Spinal cord (tissue), 10 donors: ENCODE results near the gene PHLDA2. TPM values are rescaled to one million over a fixed set of nuclear protein-coding genes. Genes with fewer than 3 reads are reported as not detected.

Experiments
- DNase-seq, 6 donors: peaks; one replicate each; pipeline versions ENCODE4 v3.0.0 to v3.0.0-alpha.2; 2013 to 2015; ENCODE audit warnings: low spot score in 6 of 6, low read depth in 4 of 6
- H3K27ac ChIP-seq: one replicate; pipeline ENCODE4 v1.5.1; 2013; ENCODE audit warnings: low read depth, low read length, control low read depth
- H3K27me3 ChIP-seq: one replicate; pipeline ENCODE4 v1.6.1; 2013; ENCODE audit warnings: low read length; ENCODE audit not compliant: control insufficient read depth, insufficient read depth
- H3K36me3 ChIP-seq: one replicate; pipeline ENCODE4 v1.6.1; 2013; ENCODE audit warnings: low read length; ENCODE audit not compliant: control insufficient read depth, insufficient read depth
- H3K4me1 ChIP-seq: one replicate; pipeline ENCODE4 v1.6.1; 2013; ENCODE audit warnings: low read length; ENCODE audit not compliant: control insufficient read depth, insufficient read depth
- H3K4me3 ChIP-seq: one replicate; pipeline ENCODE4 v1.5.1; 2013; ENCODE audit warnings: low read depth, low read length, control low read depth
- H3K9me3 ChIP-seq: one replicate; pipeline ENCODE4 v1.6.1; 2013; ENCODE audit warnings: low read length; ENCODE audit not compliant: control insufficient read depth, insufficient read depth
- WGBS: methylation state at CpG from one replicate; pipeline ENCODE4 v1.1.5; 2013; ENCODE audit warnings: missing lambda C conversion rate; ENCODE audit not compliant: insufficient coverage; 5-methylcytosine and 5-hydroxymethylcytosine counted together
- polyA plus RNA-seq, 2 donors: library from polyadenylated mRNA; unstranded; fragments of 120-200 nt; gene quantifications; one replicate each; pipeline ENCODE4 v1.2.1, GENCODE V29; 2013; ENCODE audit not compliant: insufficient read length in 2 of 2
- total RNA-seq, 2 donors: library from RNA; depleted of rRNA in 1 of 2; stranded (reverse); fragments of 120-200 nt in 1 of 2; fragments of >200 nt in 1 of 2; gene quantifications; one replicate each; pipeline versions ENCODE4 v1.2.3 to v1.2.4, GENCODE V29; 2013 to 2014
- donor health status: healthy.

The PHLDA2 gene
- total and polyA plus RNA-seq, 4 donors = 0.30 to 2.8 (median 1.4) TPM

DNA sequence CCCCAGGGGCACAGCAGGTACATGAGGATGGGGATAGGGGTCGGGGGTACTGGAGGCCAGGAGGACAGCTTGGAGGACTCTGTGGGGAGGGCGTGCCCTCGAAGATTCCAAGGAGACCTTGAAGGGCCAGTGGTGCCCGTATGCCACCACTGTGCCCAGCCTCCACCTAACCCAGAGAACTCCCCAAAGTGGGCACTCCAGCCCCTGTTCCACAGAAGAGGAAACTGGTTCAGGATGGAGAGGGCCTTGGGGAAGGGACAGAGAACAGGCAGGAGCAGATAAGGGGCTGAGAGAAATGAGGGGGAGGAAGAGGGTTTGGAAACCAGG is 2.2 kb upstream of the PHLDA2 start:
- Histone ChIP-seq H3K27me3 (peaks cover 47% of the 10 kb centered on the region), H3K9me3 (no peaks in the 10 kb centered on the region), H3K27ac (no peak overlapping the region), H3K4me3 (no peak overlapping the region), H3K36me3 (peaks cover 5% of the 10 kb centered on the region), H3K4me1 (peaks cover 33% of the 10 kb centered on the region)
- no peak for DNase-seq
- 33% methylated on average over 1 of the region's 4 CpGs for WGBS

DNA sequence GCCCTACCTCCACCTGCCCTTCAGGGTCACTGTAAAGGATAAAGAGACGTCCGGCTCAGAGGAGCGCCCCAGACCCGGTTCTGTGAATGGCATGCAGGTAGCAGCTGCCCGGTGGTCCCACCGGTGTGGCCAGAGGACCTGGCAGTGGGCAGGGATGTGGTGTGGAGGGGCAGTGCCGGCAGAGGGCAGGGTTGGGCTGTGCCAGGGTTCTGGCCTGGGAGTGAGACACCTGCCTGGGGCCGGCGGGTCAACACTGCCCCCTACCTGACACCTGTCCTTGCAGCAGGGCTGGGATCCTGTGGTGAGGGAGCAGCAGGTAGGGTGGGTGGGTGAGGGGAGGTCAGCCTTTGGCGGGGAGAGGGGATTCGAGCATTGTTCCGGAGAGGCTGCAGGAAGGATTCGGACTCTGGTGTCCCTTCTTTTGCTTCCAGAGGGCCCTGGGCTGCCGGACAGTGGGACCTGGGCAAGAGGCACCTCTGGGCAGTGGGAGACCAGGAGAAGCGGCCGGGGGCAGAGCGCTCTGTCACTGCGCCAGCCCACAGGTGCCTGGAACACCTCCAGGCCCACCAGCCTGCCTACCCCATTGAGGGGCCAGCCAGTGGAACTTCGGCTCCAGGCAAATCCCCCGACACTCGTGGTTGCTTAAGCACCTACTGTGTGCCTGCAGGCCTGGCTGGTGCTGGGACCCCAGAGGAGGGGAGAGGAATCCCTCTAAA is 1.6 kb upstream of the PHLDA2 start:
- peak in 1 of 6 donors; percentile 15 for DNase-seq
- Histone ChIP-seq H3K9me3 (no peaks in the 10 kb centered on the region), H3K4me3 (no peak overlapping the region), H3K36me3 (peaks cover 5% of the 10 kb centered on the region), H3K4me1 (peaks cover 33% of the 10 kb centered on the region), H3K27ac (no peak overlapping the region), H3K27me3 (peaks cover 47% of the 10 kb centered on the region)
- 39% methylated on average over 19 of the region's 21 CpGs for WGBS

DNA sequence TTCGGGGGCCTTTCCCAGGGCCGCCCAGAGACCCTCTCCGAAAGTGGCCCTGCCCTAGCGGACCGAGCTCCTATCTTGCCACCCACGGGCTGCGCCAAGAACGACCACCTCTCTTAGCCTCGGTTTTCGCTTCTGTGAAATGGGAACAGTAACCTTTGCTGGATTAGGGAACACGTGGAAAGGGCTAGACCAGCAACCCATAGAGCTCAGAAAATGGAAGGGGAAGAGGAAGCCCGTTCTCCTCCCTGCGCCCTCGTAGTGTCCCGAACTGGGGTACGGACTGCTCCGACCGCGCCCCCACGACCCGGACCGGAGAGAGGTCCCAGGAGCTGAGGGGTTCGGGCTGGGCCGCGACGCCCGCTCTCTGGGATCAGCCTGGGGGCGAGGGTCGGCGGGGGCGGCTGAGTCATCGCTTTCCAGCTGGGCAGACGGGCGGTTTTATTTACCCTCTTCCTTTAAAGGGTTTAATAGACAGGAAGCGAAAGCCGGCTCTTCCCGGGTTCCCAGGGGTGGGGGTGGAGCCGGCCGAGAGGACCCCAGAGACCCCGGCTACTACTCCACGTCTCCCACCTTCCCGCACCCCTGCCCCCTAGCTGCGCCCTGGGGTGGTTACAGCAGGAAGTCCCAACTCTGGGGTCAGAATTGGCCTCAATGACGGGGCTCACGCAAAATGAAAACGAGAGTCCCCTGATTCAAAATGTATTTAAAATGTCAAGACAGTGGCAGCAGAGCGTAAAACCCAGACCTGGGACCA is 907 bp upstream of the PHLDA2 start:
- Histone ChIP-seq H3K9me3 (no peaks in the 10 kb centered on the region), H3K4me3 (peak overlapping the region; percentile 35), H3K36me3 (peaks cover 5% of the 10 kb centered on the region), H3K27ac (no peak overlapping the region), H3K4me1 (peaks cover 33% of the 10 kb centered on the region), H3K27me3 (peaks cover 47% of the 10 kb centered on the region)
- no peak for DNase-seq
- 5% methylated on average over 44 of the region's 47 CpGs for WGBS

DNA sequence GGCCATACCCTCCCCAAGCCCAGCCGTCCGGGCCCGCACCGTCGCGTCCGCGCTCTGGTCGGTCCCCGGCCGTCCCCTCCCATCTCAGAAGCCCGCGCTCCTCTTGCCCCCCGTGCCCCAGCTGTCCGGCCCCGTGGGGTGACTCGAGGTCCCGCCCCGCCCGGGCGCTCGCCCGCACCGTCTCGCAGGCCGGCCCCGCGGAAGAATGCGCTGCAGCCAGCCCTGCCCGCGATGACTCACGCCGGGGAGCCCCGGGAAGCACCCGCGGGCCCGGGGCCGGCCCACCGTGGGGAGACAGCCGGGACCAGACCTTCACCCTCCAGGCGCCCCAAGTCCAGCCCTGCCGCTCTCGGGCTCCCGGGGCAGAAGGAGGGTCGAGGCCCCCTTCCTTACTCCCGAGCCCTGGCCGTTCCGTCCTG is 320 bp upstream of the PHLDA2 start:
- Histone ChIP-seq H3K27me3 (peaks cover 47% of the 10 kb centered on the region), H3K36me3 (peaks cover 4% of the 10 kb centered on the region), H3K9me3 (no peaks in the 10 kb centered on the region), H3K4me1 (peaks cover 33% of the 10 kb centered on the region), H3K4me3 (no peak overlapping the region), H3K27ac (no peak overlapping the region)
- WGBS = 4% methylated on average over 48 of the region's 48 CpGs
- no peak for DNase-seq

DNA sequence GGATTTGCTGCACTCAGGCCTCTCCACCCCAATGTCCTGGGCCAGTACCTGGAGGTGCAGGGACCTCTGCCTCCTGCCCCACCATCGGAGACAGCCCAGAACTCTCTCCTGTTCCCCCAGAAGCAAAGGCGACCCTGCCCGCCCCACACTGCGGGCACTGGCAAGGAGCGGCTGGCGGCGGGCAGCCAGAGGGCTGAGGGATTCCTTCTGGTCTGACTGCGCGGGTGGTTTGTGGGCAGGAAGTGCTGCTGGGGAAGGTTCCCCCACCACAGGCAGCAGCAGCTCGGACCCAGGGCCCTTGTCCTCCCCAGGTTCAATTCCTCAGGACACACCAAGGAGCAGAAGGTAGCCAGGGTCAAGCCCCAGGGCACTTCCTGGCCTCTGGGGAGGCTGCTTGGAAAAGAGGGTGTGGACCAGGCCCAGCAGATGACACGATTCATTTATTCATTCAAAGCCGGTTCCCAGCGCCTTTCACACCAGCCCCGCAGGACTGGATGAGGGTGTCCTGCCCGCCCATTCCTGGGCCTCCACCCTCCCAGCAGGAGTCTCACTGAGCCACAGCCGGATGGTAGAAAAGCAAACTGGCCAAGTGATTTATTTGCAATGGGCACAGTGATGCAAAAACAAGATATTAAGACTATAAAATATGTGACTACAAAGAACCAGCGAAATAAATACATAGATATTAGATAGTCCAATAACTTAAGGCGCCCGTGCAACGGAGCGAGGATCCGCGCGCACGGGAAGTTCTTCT is 1.2 kb downstream of the PHLDA2 start:
- DNase-seq = no peak
- H3K4me3 ChIP-seq = peak overlapping the region; percentile 16
- no peaks in the 10 kb centered on the region for H3K36me3 ChIP-seq
- peaks cover 29% of the 10 kb centered on the region for H3K4me1 ChIP-seq
- H3K27me3 ChIP-seq = peaks cover 47% of the 10 kb centered on the region
- WGBS = 16% methylated on average over 16 of the region's 25 CpGs
- H3K27ac ChIP-seq = no peak overlapping the region
- no peaks in the 10 kb centered on the region for H3K9me3 ChIP-seq

DNA sequence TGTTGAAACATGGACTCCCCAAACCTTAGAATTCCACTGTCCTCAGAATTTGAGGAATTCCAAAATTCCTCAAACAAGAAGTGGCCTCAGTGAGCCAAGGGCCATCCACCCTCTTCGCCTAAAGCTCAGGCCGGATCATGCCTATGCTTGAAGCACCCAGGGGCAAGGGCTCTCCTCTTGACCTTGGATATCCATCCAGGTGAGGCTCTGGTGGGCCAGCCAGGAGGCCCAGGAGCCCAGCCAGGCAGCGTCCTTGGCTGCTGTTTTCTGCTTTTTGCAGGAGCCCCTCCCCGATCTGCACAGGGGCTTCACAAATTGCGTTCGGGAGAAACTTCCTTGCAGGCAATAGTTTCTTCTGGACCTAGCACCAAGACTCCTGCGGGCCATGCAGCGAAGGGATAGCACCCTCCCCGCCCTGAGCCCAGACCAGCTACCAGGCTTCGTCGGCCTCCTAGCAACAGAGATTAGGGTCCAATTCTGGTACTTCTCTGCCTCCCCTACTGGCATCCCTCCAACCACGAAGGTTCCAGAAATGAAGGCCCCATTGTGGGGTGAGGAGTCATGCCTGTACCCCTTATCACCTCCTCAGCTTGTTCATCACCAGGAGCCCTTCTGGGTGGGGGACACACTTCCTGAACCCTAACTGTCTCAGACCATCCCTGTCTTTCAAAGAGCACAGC is 2.0 kb downstream of the PHLDA2 start:
- Histone ChIP-seq H3K27me3 (peaks cover 47% of the 10 kb centered on the region), H3K4me3 (no peak overlapping the region)
- DNase-seq = no peak

DNA sequence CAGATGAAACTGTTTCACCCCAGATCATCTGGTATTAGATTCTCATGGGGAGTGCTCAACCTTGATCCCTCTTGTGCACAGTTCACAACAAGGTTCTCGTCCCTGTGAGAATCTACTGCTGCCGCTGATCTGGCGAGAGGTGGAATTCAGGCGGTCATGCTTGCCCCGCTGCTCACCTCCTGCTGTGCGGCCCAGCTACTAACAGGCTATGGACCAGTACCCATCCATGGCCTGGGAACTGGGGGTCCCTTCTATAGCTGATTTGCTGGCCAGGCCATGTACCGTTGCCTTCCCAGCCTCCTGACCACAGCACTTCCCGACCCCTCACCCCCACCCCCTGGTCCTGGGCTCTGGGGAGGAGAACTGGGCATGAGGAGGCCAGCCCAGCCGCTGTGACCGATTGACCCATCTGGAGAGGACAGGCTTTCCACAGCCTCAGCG is 2.6 kb downstream of the PHLDA2 start:
- DNase-seq = no peak
- WGBS = 85% methylated on average over 8 of the region's 11 CpGs
- H3K4me3 ChIP-seq = no peak overlapping the region
- H3K4me1 ChIP-seq = peaks cover 29% of the 10 kb centered on the region
- no peak overlapping the region for H3K27ac ChIP-seq
- no peaks in the 10 kb centered on the region for H3K36me3 ChIP-seq
- no peaks in the 10 kb centered on the region for H3K9me3 ChIP-seq
- H3K27me3 ChIP-seq = peaks cover 45% of the 10 kb centered on the region

More for the DNA sequence above, 2.0 kb downstream of the PHLDA2 start:
- Histone ChIP-seq H3K27ac (no peak overlapping the region), H3K9me3 (no peaks in the 10 kb centered on the region), H3K4me1 (peaks cover 29% of the 10 kb centered on the region), H3K36me3 (no peaks in the 10 kb centered on the region)
- 83% methylated on average over 10 of the region's 12 CpGs for whole genome bisulfite sequencing

DNA sequence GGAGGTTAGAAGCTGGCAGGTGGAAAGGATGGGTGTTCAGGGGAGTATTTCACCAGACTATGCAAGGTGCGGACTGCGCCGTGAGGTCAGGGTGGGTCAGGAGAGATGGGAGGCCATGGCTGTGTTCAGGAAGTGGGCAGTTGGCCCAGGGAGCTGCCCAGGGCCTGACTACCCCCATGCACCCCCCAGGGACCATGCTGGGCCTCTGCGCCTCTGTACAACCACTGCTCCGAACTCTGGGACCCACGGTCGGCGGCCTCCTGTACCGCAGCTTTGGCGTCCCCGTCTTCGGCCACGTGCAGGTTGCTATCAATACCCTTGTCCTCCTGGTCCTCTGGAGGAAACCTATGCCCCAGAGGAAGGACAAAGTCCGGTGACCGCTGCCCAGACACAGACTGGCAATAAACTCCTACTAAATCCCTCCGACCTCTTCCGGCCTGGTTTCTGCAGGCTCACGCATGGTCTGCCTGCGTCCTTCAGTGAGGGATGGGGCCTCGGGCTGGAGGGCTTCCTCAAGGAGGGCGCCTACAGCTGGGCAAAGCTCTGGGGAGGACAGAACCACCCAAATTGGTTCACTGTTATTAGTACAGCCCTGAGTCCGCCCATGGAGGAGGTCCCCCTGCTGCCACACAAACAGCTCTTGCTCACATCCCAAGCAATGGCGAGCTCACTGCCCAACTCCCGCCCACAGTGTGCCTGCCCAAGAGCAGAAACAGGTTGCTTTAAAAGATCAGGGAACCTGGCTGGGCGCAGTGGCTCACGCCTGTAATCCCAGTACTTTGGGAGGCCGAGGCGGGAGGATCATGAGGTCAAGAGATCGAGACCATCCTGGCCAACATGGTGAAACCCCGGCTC is 4.2 kb downstream of the PHLDA2 start:
- H3K27me3 ChIP-seq = peaks cover 29% of the 10 kb centered on the region
- H3K27ac ChIP-seq = no peak overlapping the region
- H3K4me1 ChIP-seq = peaks cover 16% of the 10 kb centered on the region
- DNase-seq = no peak
- no peak overlapping the region for H3K4me3 ChIP-seq
- H3K9me3 ChIP-seq = no peaks in the 10 kb centered on the region
- no peaks in the 10 kb centered on the region for H3K36me3 ChIP-seq
- 90% methylated on average over 28 of the region's 30 CpGs for WGBS
